DOHH2 (cell line): ENCODE data around the gene RPA1.

Experiments
- EZH2phosphoT487 ChIP-seq: fragments of 200-600 bp; sonication (generic); IDR thresholded peaks from 2 replicates; pipeline ENCODE4 v1.6.1; 2017; ENCODE audit warnings: borderline replicate concordance, mild to moderate bottlenecking, antibody characterized with exemption, low read length, moderate library complexity, mixed read lengths
- TF ChIP-seq, protein P1 (sequence below): fragments of 200-600 bp; sonication (generic); IDR thresholded peaks from one replicate; pipeline ENCODE4 v1.5.1; 2014; ENCODE audit warnings: antibody characterized with exemption, mild to moderate bottlenecking, low read depth, low read length; ENCODE audit not compliant: poor library complexity, severe bottlenecking

DNA sequence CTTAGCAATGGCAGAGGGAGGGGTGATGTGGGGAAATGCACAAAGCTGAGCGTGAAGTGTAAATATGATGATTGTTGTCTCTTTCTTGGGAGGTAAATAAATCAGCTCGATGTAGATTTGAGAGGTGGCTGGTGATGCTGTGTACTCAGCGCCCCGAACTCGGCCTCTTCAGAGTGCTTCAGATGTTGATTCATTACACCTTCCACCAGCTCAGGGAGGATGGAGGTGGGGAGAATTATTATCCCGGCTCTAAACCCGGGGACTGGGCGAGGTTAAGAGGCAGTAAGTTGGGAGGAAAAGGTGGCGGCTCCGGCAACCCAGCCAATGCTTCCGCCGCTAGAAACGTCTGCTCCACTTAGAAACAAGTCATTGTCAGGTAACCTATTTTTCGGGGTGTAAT lies 86.5 kb downstream of the RPA1 start:
- TF ChIP-seq, protein P1, sequence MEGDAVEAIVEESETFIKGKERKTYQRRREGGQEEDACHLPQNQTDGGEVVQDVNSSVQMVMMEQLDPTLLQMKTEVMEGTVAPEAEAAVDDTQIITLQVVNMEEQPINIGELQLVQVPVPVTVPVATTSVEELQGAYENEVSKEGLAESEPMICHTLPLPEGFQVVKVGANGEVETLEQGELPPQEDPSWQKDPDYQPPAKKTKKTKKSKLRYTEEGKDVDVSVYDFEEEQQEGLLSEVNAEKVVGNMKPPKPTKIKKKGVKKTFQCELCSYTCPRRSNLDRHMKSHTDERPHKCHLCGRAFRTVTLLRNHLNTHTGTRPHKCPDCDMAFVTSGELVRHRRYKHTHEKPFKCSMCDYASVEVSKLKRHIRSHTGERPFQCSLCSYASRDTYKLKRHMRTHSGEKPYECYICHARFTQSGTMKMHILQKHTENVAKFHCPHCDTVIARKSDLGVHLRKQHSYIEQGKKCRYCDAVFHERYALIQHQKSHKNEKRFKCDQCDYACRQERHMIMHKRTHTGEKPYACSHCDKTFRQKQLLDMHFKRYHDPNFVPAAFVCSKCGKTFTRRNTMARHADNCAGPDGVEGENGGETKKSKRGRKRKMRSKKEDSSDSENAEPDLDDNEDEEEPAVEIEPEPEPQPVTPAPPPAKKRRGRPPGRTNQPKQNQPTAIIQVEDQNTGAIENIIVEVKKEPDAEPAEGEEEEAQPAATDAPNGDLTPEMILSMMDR: no peak
- no peak for TF ChIP-seq EZH2phosphoT487
